PC-9 (cell line): ENCODE results near the gene AADAC. TPM values are rescaled to one million over a fixed set of nuclear protein-coding genes. Genes with fewer than 3 reads are reported as not detected.

ENCODE experiments used
- BruUV-seq: library from RNA; stranded (reverse); fragments of 400-500 nt; replicated peaks from 2 replicates; lab custom pipeline; 2021; lab: Mats Ljungman, UMichigan
- CTCF ChIA-PET: fragments of 300-600 bp; sonication (Branson Sonifier 250); formaldehyde crosslinking; loops from one replicate; lab custom pipeline; 2022; ENCODE audit warnings: antibody characterized with exemption; lab: Charles Lee
- POLR2A ChIA-PET: fragments of 300-600 bp; sonication (Branson Sonifier 250); formaldehyde crosslinking; loops from one replicate; lab custom pipeline; 2022; ENCODE audit warnings: antibody characterized with exemption; ENCODE audit not compliant: unreplicated experiment; lab: Charles Lee
- DNase-seq, 2 experiments: peaks; one replicate each; pipeline versions ENCODE4 v3.0.0 to v3.0.0-alpha.2; 2015 to 2022; ENCODE audit warnings: mixed read lengths in 1 of 2
- H2AFZ ChIP-seq: fragments of 200-600 bp; sonication (generic); 2 replicates; pipeline ENCODE4 v1.8.1; 2017; ENCODE audit warnings: antibody characterized with exemption
- H3F3A ChIP-seq: fragments of 200-600 bp; sonication (generic); 2 replicates; pipeline ENCODE4 v1.8.1; 2017; ENCODE audit warnings: antibody characterized with exemption, mild to moderate bottlenecking, low read depth; ENCODE audit not compliant: insufficient read depth
- H3K27ac ChIP-seq: fragments of 200-600 bp; sonication (generic); 2 replicates; pipeline ENCODE4 v1.6.1; 2016; ENCODE audit warnings: mixed run types
- H3K27me3 ChIP-seq: fragments of 200-600 bp; sonication (generic); 2 replicates; pipeline ENCODE4 v1.6.1; 2016; ENCODE audit warnings: low read depth, mixed run types; ENCODE audit not compliant: insufficient read depth
- H3K36me3 ChIP-seq: fragments of 200-600 bp; sonication (generic); 2 replicates; pipeline ENCODE4 v1.6.1; 2016; ENCODE audit warnings: low read depth, mixed run types
- H3K4me1 ChIP-seq: fragments of 200-600 bp; sonication (generic); replicated peaks from 2 replicates; pipeline ENCODE4 v1.6.1; 2016; ENCODE audit warnings: mixed run types; ENCODE audit not compliant: insufficient read depth
- H3K4me2 ChIP-seq: fragments of 200-600 bp; sonication (generic); 2 replicates; pipeline ENCODE4 v1.6.1; 2017; ENCODE audit warnings: mixed run types
- H3K4me3 ChIP-seq: fragments of 200-600 bp; sonication (generic); 2 replicates; pipeline ENCODE4 v1.6.1; 2016; ENCODE audit warnings: mixed run types
- H3K79me2 ChIP-seq: fragments of 200-600 bp; sonication (generic); 2 replicates; pipeline ENCODE4 v1.6.1; 2017; ENCODE audit warnings: low read depth, mixed run types
- H3K9me2 ChIP-seq: fragments of 200-600 bp; sonication (generic); 2 replicates; pipeline ENCODE4 v1.8.1; 2017; ENCODE audit warnings: mild to moderate bottlenecking; ENCODE audit not compliant: insufficient read depth
- H3K9me3 ChIP-seq: fragments of 200-600 bp; sonication (generic); 2 replicates; pipeline ENCODE4 v1.8.1; 2016; ENCODE audit warnings: low read depth; ENCODE audit not compliant: insufficient read depth
- H4K20me1 ChIP-seq: fragments of 200-600 bp; sonication (generic); 2 replicates; pipeline ENCODE4 v1.8.1; 2017; ENCODE audit not compliant: insufficient read depth
- CTCF ChIP-seq: fragments of 200-600 bp; sonication (generic); conservative IDR thresholded peaks from 2 replicates; pipeline ENCODE4 v1.6.1; 2017; ENCODE audit warnings: mixed run types, antibody characterized with exemption, mild to moderate bottlenecking, moderate library complexity
- EZH2 ChIP-seq: fragments of 200-600 bp; sonication (generic); IDR thresholded peaks from 2 replicates; pipeline ENCODE4 v1.8.0; 2017; ENCODE audit warnings: antibody characterized with exemption, low read depth
- intact Hi-C: fragments of 100-400 bp; cut with micrococcal nuclease; formaldehyde crosslinking; loops from one replicate; pipeline ENCODE4 v1.10.0; 2022; ENCODE audit not compliant: unreplicated experiment
- total RNA-seq: library from RNA; stranded (reverse); gene quantifications from 2 replicates; pipeline ENCODE4 v1.2.3, GENCODE V29; 2021

Gene AADAC
- total RNA-seq, 1 experiment from 2014 or later, result 4.7 TPM

GRCh38 chr3:151835751-151836525 lies 22.0 kb downstream of the AADAC start:
- DNase-seq, result peak in 1 of 2 experiments; percentile 7
- BruUV-seq, result no TSS peak
- Histone ChIP-seq H3K9me2 (no peaks in the 10 kb centered on the region), H3K27me3 (no peaks in the 10 kb centered on the region), H3K4me1 (peaks cover 16% of the 10 kb centered on the region), H3K79me2 (no peaks in the 10 kb centered on the region), H3K36me3 (no peaks in the 10 kb centered on the region), H3K27ac (no peak overlapping the region), H3K4me3 (no peak overlapping the region), H3K9me3 (no peaks in the 10 kb centered on the region), H4K20me1 (no peaks in the 10 kb centered on the region), H3F3A (peaks cover 13% of the 10 kb centered on the region; the same call in 1 of the 2 replicates), H2AFZ (no peak overlapping the region), H3K4me2 (no peak overlapping the region)
- intact Hi-C loops, result loop anchor here (2.0 to 10.0 kb wide), 5 partner anchors 65 to 736 kb away; no protein-coding TSS in a partner anchor
- ChIA-PET POLR2A (interaction anchor here (0.6 kb wide), 1 partner anchor 14 kb away, joined by 7 read pairs; no protein-coding TSS in a partner anchor), CTCF (interaction anchor here (3.4 kb wide), 1 partner anchor 397 kb away, joined by 14 read pairs; no protein-coding TSS in a partner anchor)
- TF ChIP-seq EZH2, result no peak
- no peak for TF ChIP-seq CTCF

- Histone ChIP-seq H3K36me3 (no peaks in the 10 kb centered on the region), H2AFZ (peak overlapping the region; percentile 46), H3K9me3 (no peaks in the 10 kb centered on the region), H3K4me1 (peaks cover 16% of the 10 kb centered on the region), H3K9me2 (no peaks in the 10 kb centered on the region), H3K4me3 (no peak overlapping the region), H3K27me3 (no peaks in the 10 kb centered on the region), H3F3A (peaks cover 13% of the 10 kb centered on the region; the same call in 1 of the 2 replicates), H3K27ac (peak overlapping the region; percentile 61), H3K79me2 (no peaks in the 10 kb centered on the region), H3K4me2 (peak overlapping the region; percentile 40), H4K20me1 (no peaks in the 10 kb centered on the region)
- DNase-seq, result peak; percentile 44 to 89
- no peak for TF ChIP-seq CTCF
- TF ChIP-seq EZH2, result no peak
- intact Hi-C loops, result loop anchor here (1.0 to 10.0 kb wide), 6 partner anchors 66 to 735 kb away; no protein-coding TSS in a partner anchor
- ChIA-PET CTCF (interaction anchor here (1.0 to 3.4 kb wide), 2 partner anchors 369 to 398 kb away, joined by 3 to 14 read pairs; no protein-coding TSS in a partner anchor), POLR2A (no interaction called here)
- no TSS peak for BruUV-seq
Measured at GRCh38 chr3:151837057-151837456, 23.1 kb downstream of the AADAC start.

GRCh38 chr3:151838574-151839312 lies 24.8 kb downstream of the AADAC start:
- Histone ChIP-seq H3F3A (peaks cover 13% of the 10 kb centered on the region; the same call in 1 of the 2 replicates), H3K79me2 (no peaks in the 10 kb centered on the region), H3K4me2 (peak overlapping the region; percentile 58), H3K4me1 (peaks cover 16% of the 10 kb centered on the region), H3K27me3 (no peaks in the 10 kb centered on the region), H3K27ac (no peak overlapping the region), H3K36me3 (no peaks in the 10 kb centered on the region), H3K9me3 (no peaks in the 10 kb centered on the region), H3K9me2 (no peaks in the 10 kb centered on the region), H3K4me3 (no peak overlapping the region), H4K20me1 (no peaks in the 10 kb centered on the region), H2AFZ (no peak overlapping the region)
- TF ChIP-seq CTCF (peak; percentile 92), EZH2 (no peak)
- ChIA-PET CTCF (interaction anchor here (0.5 to 3.4 kb wide), 3 partner anchors 216 to 399 kb away, joined by 3 to 14 read pairs (median 4); no protein-coding TSS in a partner anchor), POLR2A (interaction anchor here (0.6 to 0.8 kb wide), 2 partner anchors 58 to 166 kb away, joined by 3 read pairs; no protein-coding TSS in a partner anchor)
- intact Hi-C loops, result loop anchor here (1.0 to 10.0 kb wide), 10 partner anchors 80 to 734 kb away; no protein-coding TSS in a partner anchor
- BruUV-seq, result no TSS peak
- peak; percentile 42 to 60 for DNase-seq
